ENCODE results near the gene ANKRD52.

ANKRD52 gene

DNA sequence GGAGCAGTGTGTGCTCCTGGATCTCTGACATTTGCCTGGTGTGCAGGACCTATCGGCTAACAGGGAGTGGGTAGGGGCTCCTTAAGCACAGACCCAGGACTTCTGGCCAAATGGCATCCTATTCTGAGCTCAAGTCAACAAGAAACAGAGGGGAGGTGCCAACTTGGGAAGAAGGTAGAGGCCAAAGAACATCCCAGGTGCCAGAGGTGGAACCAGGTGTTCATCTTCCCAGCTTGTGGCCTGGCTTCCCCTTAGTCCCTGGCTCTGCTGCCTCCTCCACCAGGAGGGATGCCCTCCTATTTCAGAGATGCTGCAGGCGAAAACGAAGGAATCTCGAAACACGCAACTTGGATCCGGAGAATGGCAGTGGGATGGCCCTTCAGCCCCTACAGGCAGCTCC, 22.1 kb downstream of the ANKRD52 start:
- H3K9me3 ChIP-seq (ENCODE audit: insufficient read depth, low read depth, low read length) = no peaks in the 10 kb centered on the region

DNA sequence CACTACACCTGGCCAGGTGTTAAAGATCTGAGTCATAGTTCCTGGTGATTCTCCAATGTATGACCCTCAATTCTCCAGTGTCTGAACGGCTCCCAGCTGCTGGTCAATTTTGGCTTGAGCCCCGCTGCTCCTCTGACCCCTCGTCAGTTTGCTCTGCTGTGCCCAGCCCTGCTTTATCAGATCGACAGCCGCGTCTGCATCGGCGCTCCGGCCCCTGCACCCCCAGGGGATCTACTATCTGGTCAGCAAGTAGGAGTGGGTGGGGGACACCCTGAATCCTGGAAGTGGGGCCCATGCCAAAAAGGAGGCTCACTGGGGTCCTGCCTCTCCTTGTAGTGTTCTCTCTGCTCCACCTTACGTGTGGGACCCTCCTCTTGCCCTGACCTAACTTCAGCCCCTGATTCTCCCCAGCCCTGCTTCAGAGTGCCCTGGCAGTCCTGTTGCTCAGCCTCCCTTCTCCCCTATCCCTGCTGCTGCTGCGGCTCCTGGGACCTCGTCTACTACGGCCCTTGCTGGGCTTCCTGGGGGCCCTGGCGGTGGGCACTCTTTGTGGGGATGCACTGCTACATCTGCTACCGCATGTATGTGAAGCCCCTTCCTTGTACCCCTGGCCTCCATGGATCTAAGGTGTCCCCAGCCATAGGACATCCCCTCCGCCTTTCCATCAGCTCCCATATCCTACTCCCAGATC, 23.3 kb downstream of the ANKRD52 start:
- H3K9ac ChIP-seq (ENCODE audit: low read depth, low read length) = no peak overlapping the region
- no peaks in the 10 kb centered on the region for H3K9me3 ChIP-seq (ENCODE audit: insufficient read depth, low read depth, low read length)
- no peaks in the 10 kb centered on the region for H3K27me3 ChIP-seq (ENCODE audit: insufficient read depth, low read length)
- H3K36me3 ChIP-seq (ENCODE audit: insufficient read depth, low read depth, low read length) = peaks cover 12% of the 10 kb centered on the region; the same call in 1 of the 2 replicates
- no peak overlapping the region for H3K27ac ChIP-seq (ENCODE audit: low read length)
- H3K4me1 ChIP-seq (ENCODE audit: insufficient read depth, low read length) = no peaks in the 10 kb centered on the region; the same call in 1 of the 2 replicates
- no peak overlapping the region for H3K4me3 ChIP-seq (ENCODE audit: low read length)

More for the DNA sequence above, 22.1 kb downstream of the ANKRD52 start:
- Histone ChIP-seq H3K9ac (ENCODE audit: low read depth, low read length) (no peak overlapping the region), H3K27ac (ENCODE audit: low read length) (no peak overlapping the region), H3K4me1 (ENCODE audit: insufficient read depth, low read length) (no peaks in the 10 kb centered on the region), H3K4me3 (ENCODE audit: low read length) (no peak overlapping the region), H3K27me3 (ENCODE audit: insufficient read depth, low read length) (no peaks in the 10 kb centered on the region), H3K36me3 (ENCODE audit: insufficient read depth, low read depth, low read length) (peaks cover 24% of the 10 kb centered on the region)

DNA sequence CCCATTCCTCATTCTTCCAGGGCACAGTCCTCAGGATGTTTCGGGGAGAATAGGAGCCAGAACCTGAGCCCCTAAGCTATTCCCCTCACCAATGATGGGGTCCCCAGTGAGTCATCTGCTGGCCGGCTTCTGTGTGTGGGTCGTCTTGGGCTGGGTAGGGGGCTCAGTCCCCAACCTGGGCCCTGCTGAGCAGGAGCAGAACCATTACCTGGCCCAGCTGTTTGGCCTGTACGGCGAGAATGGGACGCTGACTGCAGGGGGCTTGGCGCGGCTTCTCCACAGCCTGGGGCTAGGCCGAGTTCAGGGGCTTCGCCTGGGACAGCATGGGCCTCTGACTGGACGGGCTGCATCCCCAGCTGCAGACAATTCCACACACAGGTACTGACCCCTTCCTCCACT, 27.0 kb downstream of the ANKRD52 start:
- Histone ChIP-seq H3K27me3 (ENCODE audit: insufficient read depth, low read length) (no peaks in the 10 kb centered on the region), H3K9me3 (ENCODE audit: insufficient read depth, low read depth, low read length) (no peaks in the 10 kb centered on the region), H3K4me1 (ENCODE audit: insufficient read depth, low read length) (no peaks in the 10 kb centered on the region; the same call in 1 of the 2 replicates), H3K36me3 (ENCODE audit: insufficient read depth, low read depth, low read length) (peaks cover 7% of the 10 kb centered on the region; the same call in 1 of the 2 replicates), H3K9ac (ENCODE audit: low read depth, low read length) (no peak overlapping the region), H3K4me3 (ENCODE audit: low read length) (no peak overlapping the region), H3K27ac (ENCODE audit: low read length) (no peak overlapping the region)

DNA sequence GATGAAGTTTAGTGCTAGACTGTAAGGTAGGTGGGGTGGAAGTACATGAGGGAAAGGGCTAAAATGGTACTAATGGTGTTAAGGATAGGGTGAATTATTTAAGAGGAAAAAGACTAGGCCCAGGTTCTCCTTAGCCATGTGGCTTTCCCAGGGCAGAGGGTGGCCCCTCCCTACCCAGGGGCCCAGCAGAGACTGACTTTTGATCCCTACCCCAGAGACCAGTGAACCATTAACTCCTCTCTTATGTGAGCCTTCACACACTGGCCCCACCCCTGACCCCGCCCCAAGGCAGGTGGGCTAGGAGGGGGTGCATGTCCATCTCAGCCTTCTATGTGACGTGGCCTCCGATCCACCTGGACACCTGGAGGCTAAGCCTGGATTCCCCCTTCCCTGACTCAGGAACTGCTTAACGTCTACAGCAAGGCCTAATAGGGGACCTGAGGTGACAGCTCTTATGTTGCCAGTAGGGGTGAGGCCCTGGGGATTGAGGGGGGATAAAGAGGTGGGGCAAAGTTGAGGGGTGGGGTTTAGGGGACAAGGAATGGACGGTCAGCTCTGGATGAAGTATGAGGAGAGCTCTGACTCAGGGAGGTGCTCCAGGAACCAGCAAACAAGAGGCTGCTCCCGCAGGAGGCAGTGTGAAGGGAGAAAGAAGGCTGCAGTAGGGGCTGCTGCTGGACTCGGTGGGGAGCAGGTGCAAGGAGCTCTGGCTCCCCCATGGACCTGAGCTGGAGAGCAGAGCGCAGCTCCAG, 27.6 kb downstream of the ANKRD52 start:
- Histone ChIP-seq H3K27ac (ENCODE audit: low read length) (no peak overlapping the region), H3K9ac (ENCODE audit: low read depth, low read length) (no peak overlapping the region), H3K4me1 (ENCODE audit: insufficient read depth, low read length) (no peaks in the 10 kb centered on the region; the same call in 1 of the 2 replicates), H3K9me3 (ENCODE audit: insufficient read depth, low read depth, low read length) (no peaks in the 10 kb centered on the region), H3K4me3 (ENCODE audit: low read length) (no peak overlapping the region), H3K27me3 (ENCODE audit: insufficient read depth, low read length) (no peaks in the 10 kb centered on the region), H3K36me3 (ENCODE audit: insufficient read depth, low read depth, low read length) (peaks cover 8% of the 10 kb centered on the region; the same call in 1 of the 2 replicates)

DNA sequence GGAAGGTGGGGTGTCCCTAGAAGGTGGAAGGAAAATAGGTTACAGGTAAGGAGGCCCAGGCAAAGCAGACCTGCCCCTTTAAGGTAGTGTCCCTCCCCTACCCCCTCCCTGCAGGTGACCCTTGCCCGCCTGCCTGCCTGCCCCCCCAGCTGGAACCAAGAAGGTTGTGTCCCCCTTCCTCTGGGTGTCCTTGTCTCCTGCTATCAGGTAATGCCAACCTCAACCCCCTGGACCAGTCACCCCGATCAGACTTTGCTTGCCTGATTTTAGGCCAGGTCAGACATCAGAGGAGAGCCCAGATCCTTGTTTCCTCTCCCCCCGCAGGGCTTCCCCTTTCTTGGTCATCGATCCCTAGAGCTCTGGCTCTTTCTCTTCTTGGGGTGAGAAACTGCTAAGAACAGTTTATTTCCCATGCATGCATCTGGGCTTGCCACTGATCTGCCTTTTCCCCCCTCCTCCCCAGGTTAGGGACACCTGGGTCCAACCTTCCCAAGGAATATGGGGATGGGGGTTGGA, 28.2 kb downstream of the ANKRD52 start, which contains the start of gene SLC39A5:
Gene SLC39A5 (plus strand): TSS at position 136 of the 516 bp plus-strand sequence. CDS start 1,224 bp downstream, outside the sequence.
- H3K4me1 ChIP-seq (ENCODE audit: insufficient read depth, low read length) = no peaks in the 10 kb centered on the region; the same call in 1 of the 2 replicates
- no peaks in the 10 kb centered on the region for H3K27me3 ChIP-seq (ENCODE audit: insufficient read depth, low read length)
- no peak within 1 kb of the TSS for H3K9ac ChIP-seq (ENCODE audit: low read depth, low read length)
- H3K9me3 ChIP-seq (ENCODE audit: insufficient read depth, low read depth, low read length) = no peaks in the 10 kb centered on the region
- peaks cover 10% of the 10 kb centered on the region; the same call in 1 of the 2 replicates for H3K36me3 ChIP-seq (ENCODE audit: insufficient read depth, low read depth, low read length)
- H3K27ac ChIP-seq (ENCODE audit: low read length) = no peak within 1 kb of the TSS
- H3K4me3 ChIP-seq (ENCODE audit: low read length) = no peak within 1 kb of the TSS

DNA sequence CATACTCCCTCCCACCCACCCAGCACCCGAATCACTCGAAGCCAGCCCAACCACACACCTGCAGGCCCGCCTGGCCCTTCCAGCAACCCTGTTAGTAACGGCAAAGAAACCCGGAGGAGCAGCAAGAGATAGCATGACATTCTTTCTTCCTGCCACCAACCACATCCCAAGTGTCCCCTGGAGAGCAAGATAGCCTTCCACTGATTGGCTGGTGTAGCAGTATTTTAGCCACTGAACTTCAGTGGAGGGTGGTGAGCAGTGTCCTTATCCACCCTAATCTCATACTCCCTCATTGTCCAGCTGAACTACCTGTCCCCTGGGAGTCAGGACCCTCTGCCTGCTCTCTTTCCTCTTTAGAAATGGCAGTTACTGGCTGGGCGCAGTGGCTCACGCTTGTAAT, 29.1 kb downstream of the ANKRD52 start:
- Histone ChIP-seq H3K9ac (ENCODE audit: low read depth, low read length) (no peak overlapping the region), H3K36me3 (ENCODE audit: insufficient read depth, low read depth, low read length) (peaks cover 10% of the 10 kb centered on the region; the same call in 1 of the 2 replicates), H3K4me1 (ENCODE audit: insufficient read depth, low read length) (no peaks in the 10 kb centered on the region; the same call in 1 of the 2 replicates), H3K9me3 (ENCODE audit: insufficient read depth, low read depth, low read length) (no peaks in the 10 kb centered on the region), H3K27ac (ENCODE audit: low read length) (no peak overlapping the region), H3K27me3 (ENCODE audit: insufficient read depth, low read length) (no peaks in the 10 kb centered on the region), H3K4me3 (ENCODE audit: low read length) (no peak overlapping the region)

DNA sequence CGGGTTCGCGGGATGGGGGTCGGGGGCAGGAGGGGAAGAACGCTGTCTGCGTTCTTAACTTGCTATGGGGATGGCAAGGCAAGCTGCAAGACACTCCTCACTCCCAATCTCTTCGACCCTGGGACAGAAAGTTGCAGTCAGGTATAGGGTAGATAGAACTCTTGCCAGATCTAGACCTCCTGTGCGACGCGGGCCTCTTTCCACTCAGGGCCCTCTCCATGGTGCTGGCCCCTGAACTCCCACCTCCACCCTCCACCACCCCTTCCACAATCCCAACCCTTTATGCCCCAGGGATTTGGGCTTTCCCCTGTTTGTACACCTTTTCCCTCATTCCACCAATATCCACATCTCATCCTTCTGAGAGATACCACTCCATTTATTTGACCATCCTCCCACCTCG, 33.2 kb downstream of the ANKRD52 start:
- Histone ChIP-seq H3K36me3 (ENCODE audit: insufficient read depth, low read depth, low read length) (peaks cover 10% of the 10 kb centered on the region; the same call in 1 of the 2 replicates), H3K27me3 (ENCODE audit: insufficient read depth, low read length) (no peaks in the 10 kb centered on the region), H3K4me3 (ENCODE audit: low read length) (peak overlapping the region; percentile 87), H3K9me3 (ENCODE audit: insufficient read depth, low read depth, low read length) (no peaks in the 10 kb centered on the region), H3K27ac (ENCODE audit: low read length) (no peak overlapping the region), H3K4me1 (ENCODE audit: insufficient read depth, low read length) (peaks cover 13% of the 10 kb centered on the region; the same call in 1 of the 2 replicates), H3K9ac (ENCODE audit: low read depth, low read length) (peak overlapping the region; percentile 88; the same call in 1 of the 2 replicates)

DNA sequence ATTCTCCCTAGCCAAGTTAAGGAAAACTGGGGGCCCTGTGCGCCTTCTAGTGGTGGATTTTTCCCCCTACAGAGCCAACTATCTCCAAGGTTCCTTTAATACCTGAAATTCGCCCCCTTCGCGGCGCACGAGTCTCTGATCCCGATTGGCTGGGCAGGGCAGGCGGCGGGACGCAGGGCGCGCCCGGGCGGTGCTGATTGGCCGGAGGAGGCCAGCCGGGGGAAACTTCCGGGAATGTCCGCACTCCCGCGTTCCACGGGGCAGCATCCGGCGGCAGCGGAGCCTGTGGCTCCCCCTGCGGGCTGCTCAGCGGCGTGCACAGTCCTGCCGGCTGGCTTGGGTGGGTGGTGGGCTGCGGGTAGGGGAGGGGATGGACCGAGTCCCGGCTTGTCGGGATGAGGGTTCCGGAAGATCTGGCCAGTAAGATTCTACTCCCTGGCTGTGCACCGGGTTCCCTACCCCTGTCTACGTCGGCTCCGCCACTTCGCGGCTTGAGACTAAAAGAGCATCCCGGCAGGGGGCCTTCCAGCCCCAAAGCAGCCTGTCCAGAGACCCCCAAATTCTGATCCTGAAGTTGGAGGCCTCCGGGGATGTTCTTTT, 34.0 kb downstream of the ANKRD52 start, which contains the start of gene NABP2:
Gene NABP2 (plus strand): TSS at position 241 of the 600 bp plus-strand sequence. CDS start 515 bp downstream, outside the sequence.
- no peaks in the 10 kb centered on the region for H3K9me3 ChIP-seq (ENCODE audit: insufficient read depth, low read depth, low read length)
- peaks cover 13% of the 10 kb centered on the region; the same call in 1 of the 2 replicates for H3K4me1 ChIP-seq (ENCODE audit: insufficient read depth, low read length)
- H3K36me3 ChIP-seq (ENCODE audit: insufficient read depth, low read depth, low read length) = peaks cover 10% of the 10 kb centered on the region; the same call in 1 of the 2 replicates

DNA sequence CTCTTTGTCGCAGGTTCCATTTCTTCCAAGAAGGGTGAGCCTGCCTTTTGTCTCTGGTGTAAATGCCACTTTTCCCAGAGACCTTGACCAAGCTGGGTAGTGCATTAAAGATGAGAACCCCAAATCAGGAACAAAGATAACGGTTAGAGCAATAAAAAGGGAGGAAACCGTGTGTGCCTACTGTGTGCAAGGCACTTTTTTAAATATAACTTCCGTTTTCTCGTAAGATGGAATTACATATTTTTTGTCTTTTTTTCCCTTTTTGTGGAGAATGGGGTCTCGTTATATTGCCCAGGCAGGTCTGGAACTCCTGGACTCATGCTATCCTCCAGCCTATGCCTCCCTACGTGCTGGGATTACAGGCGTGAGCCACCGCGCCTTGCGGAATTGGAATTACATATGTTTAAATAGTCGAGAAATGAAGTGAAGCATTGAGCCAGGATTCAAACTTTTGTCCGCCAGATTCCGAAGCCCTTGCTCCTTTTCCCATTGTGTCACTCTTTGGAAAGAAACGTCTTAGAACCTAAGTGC, 34.5 kb downstream of the ANKRD52 start:
- H3K27ac ChIP-seq (ENCODE audit: low read length) = peak overlapping the region; percentile 46
- peak overlapping the region; percentile 64; the same call in 1 of the 2 replicates for H3K9ac ChIP-seq (ENCODE audit: low read depth, low read length)
- H3K27me3 ChIP-seq (ENCODE audit: insufficient read depth, low read length) = no peaks in the 10 kb centered on the region
- H3K4me3 ChIP-seq (ENCODE audit: low read length) = peak overlapping the region; percentile 50; the same call in 1 of the 2 replicates
- H3K36me3 ChIP-seq (ENCODE audit: insufficient read depth, low read depth, low read length) = peaks cover 10% of the 10 kb centered on the region; the same call in 1 of the 2 replicates
- peaks cover 13% of the 10 kb centered on the region; the same call in 1 of the 2 replicates for H3K4me1 ChIP-seq (ENCODE audit: insufficient read depth, low read length)
- H3K9me3 ChIP-seq (ENCODE audit: insufficient read depth, low read depth, low read length) = no peaks in the 10 kb centered on the region

More for the DNA sequence above, 34.0 kb downstream of the ANKRD52 start, which contains the start of gene NABP2:
- Histone ChIP-seq H3K27ac (ENCODE audit: low read length) (peak within 1 kb of the TSS; percentile 46), H3K9ac (ENCODE audit: low read depth, low read length) (peak within 1 kb of the TSS; percentile 88; the same call in 1 of the 2 replicates), H3K27me3 (ENCODE audit: insufficient read depth, low read length) (no peaks in the 10 kb centered on the region), H3K4me3 (ENCODE audit: low read length) (peak within 1 kb of the TSS; percentile 87)

DNA sequence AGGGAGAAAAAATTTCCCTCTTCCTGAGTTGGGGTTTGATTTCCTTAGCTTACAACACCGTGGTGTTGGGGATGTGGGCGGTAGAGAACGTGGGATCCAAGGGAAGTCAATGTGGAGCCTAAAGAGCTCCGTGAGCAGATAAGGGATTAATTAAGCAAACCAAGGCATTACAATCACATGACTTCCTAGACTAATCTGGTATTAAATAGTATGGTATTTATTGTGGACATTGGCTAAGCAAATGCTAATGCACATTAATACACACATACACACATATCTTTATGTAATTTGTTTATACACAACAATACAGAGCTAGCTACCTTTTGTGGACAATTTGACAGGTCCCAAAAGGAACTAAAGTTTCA, 35.7 kb downstream of the ANKRD52 start:
- no peaks in the 10 kb centered on the region for H3K27me3 ChIP-seq (ENCODE audit: insufficient read depth, low read length)
- H3K27ac ChIP-seq (ENCODE audit: low read length) = peak overlapping the region; percentile 93
- H3K36me3 ChIP-seq (ENCODE audit: insufficient read depth, low read depth, low read length) = peaks cover 13% of the 10 kb centered on the region
- peak overlapping the region; percentile 95 for H3K4me3 ChIP-seq (ENCODE audit: low read length)
- no peaks in the 10 kb centered on the region for H3K9me3 ChIP-seq (ENCODE audit: insufficient read depth, low read depth, low read length)
- peaks cover 13% of the 10 kb centered on the region; the same call in 1 of the 2 replicates for H3K4me1 ChIP-seq (ENCODE audit: insufficient read depth, low read length)
- peak overlapping the region; percentile 94; the same call in 1 of the 2 replicates for H3K9ac ChIP-seq (ENCODE audit: low read depth, low read length)
